Endodermal cell (in vitro differentiated cells): ENCODE measurements around the gene LRFN3. TPM values are rescaled to one million over a fixed set of nuclear protein-coding genes. Genes with fewer than 3 reads are reported as not detected.

Source experiments
- DNase-seq: peaks from one replicate; pipeline ENCODE4 v3.0.0-alpha.2; 2017
- H3K27ac ChIP-seq: 2 replicates; pipeline ENCODE4 v1.5.1; 2013; ENCODE audit warnings: mild to moderate bottlenecking, low read depth, low read length, moderate library complexity
- H3K27me3 ChIP-seq: 2 replicates; pipeline ENCODE4 v1.6.1; 2013; ENCODE audit warnings: mild to moderate bottlenecking, low read length, moderate library complexity; ENCODE audit not compliant: insufficient read depth, control insufficient read depth, poor library complexity, severe bottlenecking
- H3K36me3 ChIP-seq: 2 replicates; pipeline ENCODE4 v1.7.0; 2013; ENCODE audit warnings: mild to moderate bottlenecking, low read length, moderate library complexity; ENCODE audit not compliant: control insufficient read depth, insufficient read depth
- H3K4me1 ChIP-seq: one replicate; pipeline ENCODE4 v1.7.0; 2013; ENCODE audit warnings: low read length; ENCODE audit not compliant: control insufficient read depth, insufficient read depth
- H3K4me3 ChIP-seq: 2 replicates; pipeline ENCODE4 v1.5.1; 2013; ENCODE audit warnings: mild to moderate bottlenecking, low read length, moderate library complexity
- H3K9ac ChIP-seq: 2 replicates; pipeline ENCODE4 v1.6.1; 2013; ENCODE audit warnings: mild to moderate bottlenecking, low read length, moderate library complexity; ENCODE audit not compliant: poor library complexity, severe bottlenecking; ENCODE audit errors: extremely low read depth
- H3K9me3 ChIP-seq: 2 replicates; pipeline ENCODE4 v1.6.1; 2013; ENCODE audit warnings: mild to moderate bottlenecking, low read length, moderate library complexity; ENCODE audit not compliant: control insufficient read depth
- H3K27ac Mint-ChIP-seq: 2 replicates; pipeline ENCODE4 v1.8.0; 2020; ENCODE audit warnings: mixed read lengths
- H3K27me3 Mint-ChIP-seq: 2 replicates; pipeline ENCODE4 v1.8.0; 2021; ENCODE audit warnings: mild to moderate bottlenecking, mixed read lengths; ENCODE audit not compliant: insufficient read depth
- H3K36me3 Mint-ChIP-seq: 2 replicates; pipeline ENCODE4 v1.8.0; 2020; ENCODE audit warnings: low read depth, mixed read lengths
- H3K4me1 Mint-ChIP-seq: 2 replicates; pipeline ENCODE4 v1.8.0; 2020; ENCODE audit warnings: mixed read lengths
- H3K4me3 Mint-ChIP-seq: 2 replicates; pipeline ENCODE4 v1.8.0; 2020; ENCODE audit warnings: mild to moderate bottlenecking, moderate library complexity, mixed read lengths
- H3K9me3 Mint-ChIP-seq: 2 replicates; pipeline ENCODE4 v1.8.0; 2020; ENCODE audit warnings: mild to moderate bottlenecking, mixed read lengths
- CTCF ChIP-seq: fragments of 200-600 bp; sonication (generic); conservative IDR thresholded peaks from 2 replicates; pipeline ENCODE4 v1.5.0; 2021; ENCODE audit warnings: antibody characterized with exemption, mild to moderate bottlenecking
- WGBS, 2 experiments: methylation state at CpG; one replicate each; pipeline versions ENCODE4 v1.1.5 to v1.1.7; 2013; ENCODE audit warnings: missing lambda C conversion rate in 2 of 2, mixed read lengths in 1 of 2; ENCODE audit not compliant: insufficient coverage in 1 of 2, insufficient read length in 1 of 2; 5-methylcytosine and 5-hydroxymethylcytosine counted together
- total RNA-seq, 2 donors: library from RNA; stranded (reverse); fragmentation: NEBNext Ultra II Directional in 1 of 2; extraction: Animal tissue kit (Norgen Biotek cat#: 25700) in 1 of 2; gene quantifications; 2 replicates in 1 of 2; 3 replicates in 1 of 2; pipeline ENCODE4 v1.2.1, GENCODE V29; 2021

Gene LRFN3
- total RNA-seq, 2 donors from 2014 or later = 18.7 to 24.3 TPM

DNA sequence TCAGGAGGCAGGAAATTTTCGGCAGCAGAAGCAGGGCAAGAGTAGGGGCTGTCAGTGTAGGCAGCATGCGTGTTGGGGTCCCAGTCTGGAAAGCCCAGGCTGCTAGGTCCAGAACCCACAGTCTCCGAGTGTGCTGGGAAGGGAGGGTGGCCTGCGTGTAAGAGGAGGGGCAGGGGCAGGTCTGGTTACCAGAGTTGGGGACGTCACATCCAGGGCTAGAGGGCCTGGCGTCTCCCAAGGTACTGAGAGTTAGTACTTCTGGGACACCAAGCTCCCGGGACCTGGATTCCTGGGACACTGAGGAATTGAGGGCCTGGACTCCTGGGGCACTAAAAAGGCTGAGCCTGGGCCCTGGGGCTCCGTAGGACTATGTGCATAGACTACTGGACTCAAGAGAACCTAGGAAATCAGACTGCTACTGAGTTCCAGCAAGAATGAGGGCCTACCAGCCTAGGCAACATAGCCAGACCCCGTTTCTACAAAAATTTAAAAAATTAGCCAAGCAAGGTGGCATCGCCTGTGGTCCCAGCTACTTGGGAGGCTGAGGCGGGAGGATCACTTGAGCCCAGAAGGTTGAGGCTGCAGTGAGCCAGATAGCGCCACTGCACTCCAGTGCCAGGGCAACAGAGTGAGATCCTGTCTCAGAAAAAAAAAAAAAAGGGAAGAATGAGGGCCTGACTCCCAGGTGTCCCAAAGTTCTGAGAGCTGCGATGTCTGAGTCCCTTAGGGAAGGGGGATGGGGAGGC is 38.3 kb upstream of the LRFN3 start:
- H3K27ac Mint-ChIP-seq = peak overlapping the region; percentile 64

GRCh38 chr19:35898499-35898809 is 37.7 kb upstream of the LRFN3 start:
- peak overlapping the region; percentile 90 for H3K4me3 ChIP-seq
- no peaks in the 10 kb centered on the region for H3K9me3 ChIP-seq
- WGBS, 2 experiments = 45 to 55% methylated on average over 8 to 17 of the region's 17 CpGs
- peaks cover 39% of the 10 kb centered on the region for H3K36me3 ChIP-seq
- no peak for TF ChIP-seq CTCF
- peaks cover 13% of the 10 kb centered on the region for H3K27me3 Mint-ChIP-seq
- no peak overlapping the region for H3K27ac Mint-ChIP-seq
- H3K9me3 Mint-ChIP-seq = no peaks in the 10 kb centered on the region
- DNase-seq = no peak
- peaks cover 15% of the 10 kb centered on the region for H3K4me1 Mint-ChIP-seq
- H3K27ac ChIP-seq = no peak overlapping the region
- H3K4me3 Mint-ChIP-seq = peak overlapping the region; percentile 88
- peaks cover 27% of the 10 kb centered on the region for H3K36me3 Mint-ChIP-seq
- no peaks in the 10 kb centered on the region for H3K27me3 ChIP-seq
- peak overlapping the region; percentile 74 for H3K9ac ChIP-seq
- H3K4me1 ChIP-seq = no peaks in the 10 kb centered on the region

More for the DNA sequence above, 38.3 kb upstream of the LRFN3 start:
- H3K4me3 ChIP-seq = peak overlapping the region; percentile 90
- H3K9ac ChIP-seq = no peak overlapping the region
- Mint-ChIP-seq H3K36me3 (peaks cover 32% of the 10 kb centered on the region), H3K4me1 (peaks cover 11% of the 10 kb centered on the region), H3K4me3 (peak overlapping the region; percentile 88), H3K27me3 (peaks cover 7% of the 10 kb centered on the region), H3K9me3 (no peaks in the 10 kb centered on the region)
- H3K4me1 ChIP-seq = no peaks in the 10 kb centered on the region
- H3K9me3 ChIP-seq = no peaks in the 10 kb centered on the region
- 94 to 96% methylated on average over 7 to 13 of the region's 13 CpGs for WGBS, 2 experiments
- no peaks in the 10 kb centered on the region for H3K27me3 ChIP-seq
- DNase-seq = no peak
- no peak overlapping the region for H3K27ac ChIP-seq
- H3K36me3 ChIP-seq = peaks cover 44% of the 10 kb centered on the region
- no peak for TF ChIP-seq CTCF

- H3K4me1 Mint-ChIP-seq = peaks cover 16% of the 10 kb centered on the region
- peaks cover 14% of the 10 kb centered on the region for H3K27me3 Mint-ChIP-seq
- Histone ChIP-seq H3K4me3 (peak overlapping the region; percentile 90), H3K9ac (peak overlapping the region; percentile 74), H3K27me3 (no peaks in the 10 kb centered on the region), H3K4me1 (no peaks in the 10 kb centered on the region), H3K9me3 (no peaks in the 10 kb centered on the region), H3K36me3 (peaks cover 32% of the 10 kb centered on the region), H3K27ac (no peak overlapping the region)
- no peaks in the 10 kb centered on the region for H3K9me3 Mint-ChIP-seq
- WGBS, 2 experiments = 0% methylated on average over 12 to 34 of the region's 43 CpGs
- peaks cover 21% of the 10 kb centered on the region for H3K36me3 Mint-ChIP-seq
- H3K4me3 Mint-ChIP-seq = peak overlapping the region; percentile 88
- peak overlapping the region; percentile 97 for H3K27ac Mint-ChIP-seq
- no peak for TF ChIP-seq CTCF
- peak; percentile 83 for DNase-seq
These were observed 36.5 kb upstream of the LRFN3 start for GRCh38 chr19:35899547-35900214.
